Stimulated activated CD8-positive, alpha-beta memory T cell treated with anti-CD3 and anti-CD28 coated beads, Interleukin-15, amount 100 ng/mL, for 24 hours (primary cell): ENCODE data around the gene COA1.
"Not testable (repeated sequence)": the region's sequence is repeated elsewhere in the genome, so short reads cannot be mapped to it uniquely, and the experiment has no call there.

Source experiments
- DNase-seq: peaks from one replicate; pipeline ENCODE4 v3.0.0-alpha.2; 2020; ENCODE audit warnings: low read depth

The COA1 gene

DNA sequence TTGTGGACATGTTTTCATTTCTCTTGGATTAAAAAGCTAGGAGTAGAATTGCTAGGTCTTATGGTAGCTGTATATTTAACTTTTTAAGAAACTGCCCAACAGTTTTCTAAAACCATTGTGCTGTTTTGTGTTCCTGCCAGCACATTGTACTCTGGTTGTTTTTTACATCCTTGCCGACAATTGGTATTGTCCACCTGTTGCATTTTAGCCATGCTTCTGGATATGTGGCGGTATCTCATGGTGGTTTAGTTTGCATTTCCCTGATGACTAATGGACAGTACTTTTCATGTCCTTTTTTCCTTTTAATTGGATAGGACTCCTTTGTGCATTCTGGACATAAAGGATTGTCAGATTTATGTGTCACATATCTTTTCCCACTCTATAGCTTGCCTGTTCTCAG lies 100.9 kb downstream of the COA1 start:
- DNase-seq: no peak

DNA sequence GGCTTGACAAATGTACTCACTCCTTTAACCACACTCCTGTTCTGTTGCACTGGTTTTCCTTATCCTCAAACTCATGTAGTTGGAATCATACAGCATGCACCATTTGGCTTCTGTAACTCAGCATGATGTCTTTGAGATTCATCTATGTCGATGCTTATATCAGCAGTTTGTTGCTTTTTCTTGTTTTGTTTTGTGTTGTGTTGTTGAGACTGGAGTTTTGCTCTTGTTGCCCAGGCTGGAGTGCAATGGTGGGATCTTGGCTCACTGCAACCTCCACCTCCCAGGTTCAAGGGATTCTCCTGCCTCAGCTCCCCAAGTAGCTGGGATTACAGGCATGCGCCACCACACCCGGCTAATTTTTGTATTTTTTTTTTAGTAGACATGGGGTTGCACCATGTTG lies 101.5 kb downstream of the COA1 start:
- DNase-seq: not testable (repeated sequence)

DNA sequence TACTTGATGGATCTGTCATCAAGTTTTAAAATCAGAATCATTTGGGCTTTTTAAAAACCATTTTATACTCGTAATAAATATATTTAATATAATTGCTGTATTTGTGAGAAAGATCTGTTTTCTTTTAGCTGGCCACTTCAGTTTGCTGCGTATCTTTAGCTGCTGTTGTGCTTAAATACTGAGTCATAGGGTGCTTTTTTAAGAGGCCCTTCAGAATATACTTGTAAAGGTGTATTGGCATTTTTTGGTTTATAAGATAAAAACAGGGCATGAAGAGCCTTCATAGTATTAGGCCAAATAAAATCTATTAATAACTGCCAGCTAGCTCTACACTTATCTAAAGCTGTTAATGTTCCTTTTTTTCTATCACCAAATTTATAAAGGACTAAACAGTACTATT lies 102.6 kb downstream of the COA1 start:
- no peak for DNase-seq

DNA sequence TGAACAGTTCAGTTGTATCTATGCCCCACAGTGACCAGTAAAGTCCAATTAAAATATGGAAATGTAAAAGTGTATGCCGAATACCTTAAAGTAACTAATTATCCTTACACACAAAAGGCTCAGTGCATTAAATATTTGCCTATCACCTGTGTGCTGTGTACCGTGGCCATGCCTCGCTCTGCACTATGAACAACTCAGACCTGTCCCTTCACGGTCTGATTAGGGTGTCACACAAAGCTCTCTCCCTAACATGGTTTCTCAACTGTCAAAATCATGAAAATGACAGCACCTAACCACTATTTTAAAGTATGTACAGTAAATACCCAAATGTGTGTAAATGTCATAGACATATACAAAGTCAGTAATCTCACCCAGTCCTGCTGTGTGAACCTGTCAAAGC lies 103.3 kb downstream of the COA1 start:
- DNase-seq: no peak

- DNase-seq: no peak
Measured at GRCh38 chr7:43625453-43625852, 103.9 kb downstream of the COA1 start.

DNA sequence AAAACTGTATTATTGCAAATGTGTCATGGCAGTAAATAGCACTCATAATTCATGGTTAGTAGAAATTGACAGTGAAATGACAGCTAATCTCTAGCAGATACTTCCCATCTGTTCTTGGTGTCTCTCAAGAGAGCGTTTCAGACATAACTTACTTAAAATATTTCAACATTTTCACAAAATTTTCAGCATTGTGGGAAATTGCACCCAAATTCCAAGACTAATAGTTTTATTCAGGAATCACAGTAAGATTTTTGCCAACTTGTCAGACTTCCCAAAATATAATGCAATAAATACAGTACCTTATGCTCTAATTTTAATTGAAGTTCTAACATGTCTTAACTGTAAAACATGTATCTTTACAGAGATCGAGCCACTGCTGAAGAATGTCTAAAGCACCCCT lies 105.2 kb downstream of the COA1 start:
- no peak for DNase-seq

GRCh38 chr7:43621729-43622448 lies 107.4 kb downstream of the COA1 start:
- no peak for DNase-seq

- DNase-seq: no peak
Measured at GRCh38 chr7:43619213-43620012, 109.9 kb downstream of the COA1 start.

GRCh38 chr7:43618073-43618472 lies 111.2 kb downstream of the COA1 start:
- no peak for DNase-seq

GRCh38 chr7:43616977-43617376 lies 112.3 kb downstream of the COA1 start:
- DNase-seq: no peak

GRCh38 chr7:43615558-43616145 lies 113.7 kb downstream of the COA1 start:
- no peak for DNase-seq

DNA sequence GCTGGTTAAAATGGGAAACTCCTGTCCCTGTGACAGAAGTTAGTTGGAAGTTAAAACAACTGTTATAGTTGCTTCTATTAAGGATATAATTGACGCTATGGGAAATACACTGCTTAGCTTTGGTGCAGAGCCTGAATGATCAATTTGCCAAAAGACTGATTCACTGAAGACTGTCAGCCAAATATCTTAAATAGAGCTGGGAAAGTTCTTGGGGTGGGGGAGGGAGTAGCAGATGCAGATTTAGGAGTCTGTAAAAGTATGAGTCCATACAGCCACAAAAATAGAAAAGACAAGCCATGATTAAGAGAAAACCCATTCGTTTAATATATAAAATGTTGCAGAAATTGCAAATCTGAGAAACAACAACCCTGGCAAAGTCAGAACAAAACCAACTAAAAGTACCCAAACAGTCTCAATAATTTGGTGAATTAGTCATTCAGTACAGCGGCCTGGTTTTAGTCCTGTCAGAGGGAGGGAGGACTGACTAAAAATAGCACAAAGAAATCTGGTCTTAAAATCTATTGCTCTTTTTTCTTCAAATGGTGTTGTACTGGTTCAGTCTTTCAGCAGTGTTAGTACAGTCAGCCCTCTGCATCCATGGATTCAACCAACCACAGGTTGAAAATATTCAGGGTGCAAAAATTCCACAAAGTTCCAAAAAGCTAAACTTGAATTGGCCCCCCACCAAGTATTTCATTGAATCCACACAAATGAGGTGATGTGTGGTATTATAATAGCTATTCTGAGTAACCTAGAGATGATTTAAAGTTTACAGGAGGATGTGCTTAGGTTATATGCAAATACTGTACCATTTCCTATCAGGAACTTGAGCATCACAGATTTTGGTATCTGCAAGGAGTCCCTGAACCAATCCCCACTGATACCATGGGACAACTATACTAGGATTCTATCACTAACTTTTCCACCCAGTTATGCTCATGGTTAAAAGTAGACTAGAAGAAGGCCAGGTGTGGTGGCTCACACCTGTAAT lies 116.4 kb downstream of the COA1 start:
- DNase-seq: no peak

GRCh38 chr7:43612128-43612527 lies 117.2 kb downstream of the COA1 start:
- DNase-seq: no peak

- DNase-seq: no peak
Measured at GRCh38 chr7:43609097-43609496, 120.2 kb downstream of the COA1 start.

DNA sequence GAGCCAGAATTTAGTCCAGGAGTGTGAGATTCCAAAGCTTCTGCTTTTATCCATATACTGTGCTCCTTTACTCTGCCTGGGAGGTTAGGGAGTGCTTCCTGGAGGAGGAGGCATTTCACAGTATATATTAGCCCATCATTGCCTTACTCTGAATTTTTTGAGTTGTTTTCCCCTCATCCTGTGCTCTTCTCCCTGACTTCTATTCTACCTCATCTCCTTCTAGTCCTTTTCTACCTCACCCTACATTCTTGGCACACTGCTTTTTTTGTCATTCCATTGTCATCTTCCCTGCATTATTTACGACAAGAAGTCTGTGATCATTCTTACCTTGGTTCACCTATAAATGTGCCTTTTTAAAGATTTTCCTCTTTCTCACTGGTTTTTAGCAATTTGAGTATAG lies 125.1 kb downstream of the COA1 start:
- DNase-seq: no peak

DNA sequence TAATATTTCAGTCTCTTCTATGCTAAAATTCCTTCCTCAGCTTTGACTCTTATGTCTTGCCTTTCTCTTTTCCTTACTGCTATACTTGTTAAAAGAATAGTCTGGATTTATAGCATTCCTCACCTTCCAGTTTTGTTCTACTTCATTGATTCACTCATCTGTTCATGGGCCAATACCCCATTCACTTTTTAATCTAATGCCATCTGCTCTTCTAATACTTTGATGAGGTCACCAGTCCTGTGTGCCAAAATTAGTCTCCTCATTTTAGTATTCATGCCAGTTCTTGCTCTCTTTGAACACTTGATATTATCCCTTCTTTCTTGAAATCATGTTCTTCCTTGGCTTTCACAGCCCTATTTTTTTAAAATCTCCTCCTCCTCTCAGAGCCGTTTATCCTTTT lies 127.1 kb downstream of the COA1 start:
- DNase-seq: no peak

DNA sequence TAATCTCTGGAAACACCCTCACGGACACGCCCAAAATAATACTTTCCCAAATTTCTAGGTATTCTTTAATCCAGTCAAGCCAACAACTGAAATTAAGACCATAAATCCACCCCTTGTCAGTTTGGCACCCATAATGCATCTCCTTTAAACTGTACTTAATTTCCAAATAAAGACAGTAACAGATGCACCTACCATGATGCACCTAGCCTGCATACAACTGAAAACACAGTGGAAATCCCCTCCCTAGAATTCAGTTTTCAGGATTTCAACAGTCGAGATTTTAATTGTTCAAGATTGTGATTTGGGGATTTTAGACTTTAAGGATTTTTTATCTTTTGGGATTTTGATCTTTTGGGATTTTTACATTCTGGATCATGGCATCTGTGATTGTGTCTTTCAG lies 129.3 kb downstream of the COA1 start:
- no peak for DNase-seq

- not testable (repeated sequence) for DNase-seq
Measured at GRCh38 chr7:43596426-43596825, 132.9 kb downstream of the COA1 start.

- DNase-seq: no peak
Measured at GRCh38 chr7:43594020-43594419, 135.3 kb downstream of the COA1 start.

DNA sequence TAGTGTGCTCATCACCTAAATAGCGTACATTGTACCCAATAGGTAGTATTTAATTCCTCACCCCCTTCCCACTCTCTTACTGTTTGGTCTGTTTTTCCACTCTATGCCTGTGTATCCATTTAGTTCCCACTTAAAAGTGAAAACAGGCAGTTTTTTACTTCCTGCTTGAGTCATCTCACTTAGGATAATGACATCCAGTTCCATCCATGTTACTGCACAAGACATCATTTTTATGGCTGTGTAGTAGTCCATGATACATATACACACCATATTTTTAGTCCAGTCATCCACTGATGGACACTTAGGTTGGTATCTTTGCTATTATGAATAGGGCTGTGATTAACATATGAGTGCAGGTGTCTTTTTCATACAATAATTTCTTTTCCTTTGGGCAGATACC lies 136.3 kb downstream of the COA1 start:
- DNase-seq: no peak

DNA sequence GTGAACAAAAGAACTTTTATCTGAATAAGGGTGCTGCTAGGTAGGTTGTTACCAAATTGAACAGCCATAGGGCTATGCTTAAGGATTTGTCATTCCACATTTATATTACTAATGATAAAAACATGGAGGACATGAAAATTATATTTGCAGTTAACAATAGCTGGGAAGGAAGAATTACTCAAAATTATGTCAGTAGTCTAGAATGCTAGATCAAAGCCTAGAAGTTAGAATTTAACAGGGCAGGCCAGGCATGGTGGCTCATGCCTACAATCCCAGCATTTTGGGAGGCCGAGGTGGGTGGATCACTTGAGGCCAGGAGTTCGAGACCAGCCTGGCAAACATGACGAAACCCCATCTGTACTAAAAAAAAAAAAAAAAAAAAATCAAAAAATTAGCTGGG lies 137.0 kb downstream of the COA1 start:
- DNase-seq: no peak

GRCh38 chr7:43591558-43592180 lies 137.7 kb downstream of the COA1 start:
- no peak for DNase-seq
